GM19351 (cell line): Measurements from ENCODE around the gene NUP62.

Experiments used
- ATAC-seq: cut with Tn5 transposase; IDR thresholded peaks from one replicate; pipeline ENCODE4 v1.9.1; 2021; ENCODE audit warnings: mild to moderate bottlenecking, moderate library complexity; ENCODE audit not compliant: unreplicated experiment

The NUP62 gene

DNA sequence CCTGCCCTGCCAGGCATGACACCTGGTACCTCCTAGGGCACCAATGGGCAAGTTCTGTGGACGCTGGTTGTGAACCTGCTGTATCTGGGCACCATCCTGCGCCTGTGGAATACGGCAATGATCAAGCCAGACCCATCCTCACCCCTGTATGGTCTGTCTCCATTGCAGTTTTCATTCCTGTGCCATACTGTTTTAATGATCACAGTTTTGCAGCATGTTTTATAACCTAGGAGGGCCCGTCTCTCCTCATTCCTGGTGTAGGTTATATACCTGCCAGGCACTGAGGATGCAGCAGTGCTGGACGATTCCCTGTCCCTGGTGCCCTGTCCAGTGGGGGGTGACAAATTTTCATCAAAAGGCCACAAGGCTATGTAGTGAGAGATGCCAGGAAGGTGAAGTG is 46.2 kb downstream of the NUP62 start:
- ATAC-seq: no peak

GRCh38 chr19:49882643-49883042 is 46.7 kb downstream of the NUP62 start:
- no peak for ATAC-seq

GRCh38 chr19:49881672-49882394 is 47.5 kb downstream of the NUP62 start:
- ATAC-seq: no peak

- no peak for ATAC-seq
Observed at GRCh38 chr19:49881186-49881585, 48.1 kb downstream of the NUP62 start.

GRCh38 chr19:49880162-49880869 is 49.0 kb downstream of the NUP62 start:
- no peak for ATAC-seq

DNA sequence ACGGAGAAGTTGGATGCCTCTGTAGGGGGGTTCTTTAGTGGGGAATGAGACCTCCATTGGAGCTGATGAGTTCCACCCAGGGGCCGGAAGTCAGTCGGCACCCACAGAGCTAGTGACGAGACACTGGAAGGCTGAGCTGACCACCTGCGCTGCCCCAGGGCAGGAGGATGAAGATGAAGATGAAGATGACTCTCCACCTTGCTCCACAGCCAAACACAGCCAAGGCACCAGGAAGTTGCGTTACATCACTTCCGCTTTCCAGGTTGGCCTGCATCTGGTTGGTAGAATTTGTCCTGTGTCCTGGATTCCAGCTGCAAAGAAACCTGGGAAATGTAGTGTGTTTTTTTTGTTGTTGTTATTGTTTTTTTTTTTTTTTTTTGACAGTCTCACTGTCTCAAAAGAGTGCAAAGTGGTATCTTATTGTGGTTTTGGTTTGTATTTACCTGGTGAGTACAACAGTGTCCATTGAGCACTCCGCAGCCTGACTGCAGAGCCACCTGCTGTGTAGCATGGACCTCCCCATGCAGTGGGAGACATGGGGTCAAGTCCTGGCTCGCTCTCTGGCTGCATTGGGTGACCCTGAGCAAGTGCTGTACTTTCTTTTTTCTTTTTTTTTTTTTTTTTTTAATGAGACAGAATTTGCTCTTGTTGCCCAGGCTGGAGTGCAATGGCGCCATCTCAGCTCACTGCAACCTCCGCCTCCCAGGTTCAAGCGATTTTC is 49.9 kb downstream of the NUP62 start:
- no peak for ATAC-seq

DNA sequence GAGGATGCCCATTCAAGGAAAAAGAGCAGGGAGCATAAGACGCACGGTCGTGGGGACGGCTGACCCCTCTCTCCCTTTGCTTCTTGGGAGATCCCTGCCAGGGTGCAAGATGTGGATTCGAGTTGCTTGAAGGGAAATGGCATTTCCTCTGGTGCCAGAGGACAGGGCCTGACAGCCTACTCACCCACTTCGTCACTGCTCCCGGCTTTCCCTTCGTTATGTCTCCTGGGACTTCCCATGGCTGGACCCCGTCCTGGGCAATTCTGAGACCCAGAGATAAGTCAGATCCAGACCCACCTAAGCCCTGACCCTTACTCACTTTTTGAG is 50.6 kb downstream of the NUP62 start:
- ATAC-seq: no peak

DNA sequence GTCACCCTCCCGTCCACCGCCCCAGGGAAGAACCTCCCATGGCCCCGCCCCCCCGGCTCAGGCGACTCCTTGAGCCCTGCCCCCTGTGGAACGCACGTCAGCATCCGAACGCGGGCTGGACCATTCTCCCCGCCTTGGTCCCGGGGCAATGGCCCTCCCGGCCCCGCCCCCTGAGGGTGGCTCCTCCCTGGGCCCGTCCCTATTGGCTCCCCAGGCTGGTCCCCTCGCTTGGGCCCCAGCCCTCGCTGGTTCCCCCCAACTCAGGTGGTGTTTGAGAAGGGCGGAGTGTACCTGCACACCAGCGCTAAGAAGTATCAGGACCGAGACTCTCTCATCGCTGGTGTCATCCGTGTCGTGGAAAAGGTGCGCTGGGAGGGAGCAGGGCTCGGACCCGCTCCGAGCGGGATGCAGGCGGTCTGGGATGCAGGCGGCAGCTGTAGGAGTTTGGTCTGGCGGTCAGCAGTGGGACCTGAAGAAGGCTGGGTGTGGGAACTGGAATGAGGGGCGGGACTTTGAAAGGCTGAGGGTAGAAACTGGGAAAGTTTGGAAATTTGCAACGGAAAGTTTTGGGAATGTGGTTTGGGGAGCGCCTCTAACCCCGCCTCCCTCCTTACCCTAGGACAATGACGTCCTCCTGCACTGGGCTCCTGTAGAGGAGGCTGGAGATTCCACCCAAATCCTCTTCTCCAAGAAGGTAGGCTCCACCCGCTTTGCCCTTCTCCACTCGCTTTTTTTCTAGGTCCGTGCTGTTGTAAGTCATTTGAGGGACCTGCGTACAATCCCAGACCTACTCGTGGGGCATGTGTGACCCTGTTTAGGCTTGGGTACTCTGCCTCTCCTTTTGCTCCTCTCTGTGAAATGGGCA is 51.2 kb downstream of the NUP62 start:
- peak; percentile 57 for ATAC-seq

- peak; percentile 50 for ATAC-seq
Observed at GRCh38 chr19:49877020-49877878, 52.1 kb downstream of the NUP62 start, which contains the start of the genes AKT1S1 and TBC1D17. Gene AKT1S1 (minus strand): TSS chr19:49877355. CDS start chr19:49873295, 4,060 bp downstream. Gene TBC1D17 (plus strand): TSS chr19:49877702. CDS start chr19:49877724, 22 bp downstream.

GRCh38 chr19:49876422-49877019 is 52.8 kb downstream of the NUP62 start:
- ATAC-seq: peak; percentile 44

- ATAC-seq: no peak
Observed at GRCh38 chr19:49875857-49876421, 53.4 kb downstream of the NUP62 start.

- ATAC-seq: no peak
Observed at GRCh38 chr19:49875177-49875576, 54.1 kb downstream of the NUP62 start.

GRCh38 chr19:49874503-49875157 is 54.7 kb downstream of the NUP62 start:
- no peak for ATAC-seq

DNA sequence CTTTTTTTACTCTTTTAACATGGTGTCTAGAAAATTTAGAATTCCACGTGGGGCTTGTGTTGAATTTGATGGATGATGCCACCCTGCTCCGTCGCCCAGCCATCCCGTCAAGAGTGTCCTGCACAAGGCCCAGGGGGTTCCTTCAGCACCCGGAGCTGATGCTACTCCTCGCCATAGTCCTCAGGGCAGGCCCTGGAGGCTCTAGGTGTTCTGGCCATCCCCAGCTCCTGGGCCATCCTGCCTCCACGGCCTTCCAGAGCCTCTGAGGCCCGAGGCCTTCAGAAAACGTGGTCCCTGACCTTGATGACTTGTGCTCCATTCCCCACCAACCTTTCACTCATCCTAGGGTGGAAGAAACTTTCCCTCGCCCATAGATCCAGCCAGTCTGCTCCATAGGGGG is 55.5 kb downstream of the NUP62 start:
- ATAC-seq: no peak

- no peak for ATAC-seq
Observed at GRCh38 chr19:49873129-49873521, 56.2 kb downstream of the NUP62 start.

- no peak for ATAC-seq
Observed at GRCh38 chr19:49872245-49873128, 56.8 kb downstream of the NUP62 start.

DNA sequence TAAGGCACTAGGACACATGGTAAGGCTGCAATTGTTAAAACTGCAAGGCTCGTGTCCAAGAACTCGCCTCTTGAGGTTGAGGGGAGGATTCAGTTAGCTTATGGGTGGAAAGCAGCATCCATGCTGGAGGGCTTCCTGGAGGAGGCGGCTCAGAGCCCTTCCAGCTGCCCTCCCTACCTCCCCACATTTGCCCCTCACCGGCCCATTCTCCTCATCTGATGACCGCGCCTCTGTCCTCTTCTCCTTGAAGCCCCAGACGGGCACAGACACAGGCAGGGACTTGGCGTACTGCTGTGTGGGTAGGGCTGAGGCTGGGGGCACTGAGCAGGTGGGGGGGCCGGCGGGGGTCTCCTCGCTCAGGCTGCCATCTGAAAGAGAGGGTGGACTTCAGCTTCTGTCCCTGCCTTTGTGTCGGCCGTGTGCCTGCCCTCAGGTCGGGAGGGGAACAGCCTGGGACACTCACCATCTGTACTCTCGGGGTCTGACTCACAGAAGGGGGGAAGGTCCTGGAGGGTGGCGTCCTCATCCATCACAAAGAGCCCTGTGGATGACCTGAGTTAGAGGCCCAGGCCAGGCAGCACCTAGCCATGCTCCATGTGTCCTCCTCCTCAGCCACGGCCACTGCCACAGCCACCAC is 57.8 kb downstream of the NUP62 start:
- ATAC-seq: no peak
